ENCODE measurements around the gene TRIM29.
"Not testable (repeated sequence)": the region's sequence is repeated elsewhere in the genome, so short reads cannot be mapped to it uniquely, and the experiment has no call there.

The TRIM29 gene

GRCh38 chr11:120137611-120138521 lies at the start of gene TRIM29:
Gene TRIM29 (minus strand): TSS chr11:120138113. CDS start chr11:120138031, 82 bp downstream.
- in situ Hi-C loops (cut with MboI; ENCODE audit: low sequenced_read_pairs) = no loop called here

- in situ Hi-C loops (cut with MboI; ENCODE audit: low sequenced_read_pairs) = no loop called here
Observed at GRCh38 chr11:120186774-120187591, 49.1 kb upstream of the TRIM29 start.

- in situ Hi-C loops (cut with MboI; ENCODE audit: low sequenced_read_pairs) = no loop called here
Observed at GRCh38 chr11:120186456-120186773, 48.5 kb upstream of the TRIM29 start.

- in situ Hi-C loops (cut with MboI; ENCODE audit: low sequenced_read_pairs) = no loop called here
Observed at GRCh38 chr11:120185706-120186455, 48.0 kb upstream of the TRIM29 start.

- in situ Hi-C loops (cut with MboI; ENCODE audit: low sequenced_read_pairs) = no loop called here
Observed at GRCh38 chr11:120184946-120185705, 47.2 kb upstream of the TRIM29 start.

GRCh38 chr11:120184371-120184945 lies 46.5 kb upstream of the TRIM29 start:
- in situ Hi-C loops (cut with MboI; ENCODE audit: low sequenced_read_pairs) = no loop called here

- in situ Hi-C loops (cut with MboI; ENCODE audit: low sequenced_read_pairs) = no loop called here
Observed at GRCh38 chr11:120183701-120184141, 45.8 kb upstream of the TRIM29 start.

GRCh38 chr11:120182790-120183491 lies 45.0 kb upstream of the TRIM29 start:
- in situ Hi-C loops (cut with MboI; ENCODE audit: low sequenced_read_pairs) = no loop called here

GRCh38 chr11:120182372-120182771 lies 44.5 kb upstream of the TRIM29 start:
- in situ Hi-C loops (cut with MboI; ENCODE audit: low sequenced_read_pairs) = no loop called here

- in situ Hi-C loops (cut with MboI; ENCODE audit: low sequenced_read_pairs) = no loop called here
Observed at GRCh38 chr11:120181376-120181975, 43.6 kb upstream of the TRIM29 start.

GRCh38 chr11:120180551-120181232 lies 42.8 kb upstream of the TRIM29 start:
- in situ Hi-C loops (cut with MboI; ENCODE audit: low sequenced_read_pairs) = no loop called here

- in situ Hi-C loops (cut with MboI; ENCODE audit: low sequenced_read_pairs) = not testable (repeated sequence)
Observed at GRCh38 chr11:120180063-120180462, 42.1 kb upstream of the TRIM29 start.

GRCh38 chr11:120179057-120179672 lies 41.3 kb upstream of the TRIM29 start:
- in situ Hi-C loops (cut with MboI; ENCODE audit: low sequenced_read_pairs) = no loop called here

GRCh38 chr11:120178561-120179056 lies 40.7 kb upstream of the TRIM29 start:
- in situ Hi-C loops (cut with MboI; ENCODE audit: low sequenced_read_pairs) = no loop called here

- in situ Hi-C loops (cut with MboI; ENCODE audit: low sequenced_read_pairs) = no loop called here
Observed at GRCh38 chr11:120174866-120175265, 37.0 kb upstream of the TRIM29 start.

GRCh38 chr11:120173807-120174206 lies 35.9 kb upstream of the TRIM29 start:
- in situ Hi-C loops (cut with MboI; ENCODE audit: low sequenced_read_pairs) = no loop called here

- in situ Hi-C loops (cut with MboI; ENCODE audit: low sequenced_read_pairs) = no loop called here
Observed at GRCh38 chr11:120173019-120173705, 35.2 kb upstream of the TRIM29 start.

All from hTERT RPE-1 (cell line).